SW480 (cell line): ENCODE results near the gene P4HB.
A peak's percentile ranks its signal among the peaks of the same experiment; 100 is the strongest.

Experiments used
- DNase-seq: peaks from one replicate; pipeline ENCODE4 v3.0.0-alpha.2; 2016; ENCODE audit warnings: low spot score

Gene P4HB

DNA sequence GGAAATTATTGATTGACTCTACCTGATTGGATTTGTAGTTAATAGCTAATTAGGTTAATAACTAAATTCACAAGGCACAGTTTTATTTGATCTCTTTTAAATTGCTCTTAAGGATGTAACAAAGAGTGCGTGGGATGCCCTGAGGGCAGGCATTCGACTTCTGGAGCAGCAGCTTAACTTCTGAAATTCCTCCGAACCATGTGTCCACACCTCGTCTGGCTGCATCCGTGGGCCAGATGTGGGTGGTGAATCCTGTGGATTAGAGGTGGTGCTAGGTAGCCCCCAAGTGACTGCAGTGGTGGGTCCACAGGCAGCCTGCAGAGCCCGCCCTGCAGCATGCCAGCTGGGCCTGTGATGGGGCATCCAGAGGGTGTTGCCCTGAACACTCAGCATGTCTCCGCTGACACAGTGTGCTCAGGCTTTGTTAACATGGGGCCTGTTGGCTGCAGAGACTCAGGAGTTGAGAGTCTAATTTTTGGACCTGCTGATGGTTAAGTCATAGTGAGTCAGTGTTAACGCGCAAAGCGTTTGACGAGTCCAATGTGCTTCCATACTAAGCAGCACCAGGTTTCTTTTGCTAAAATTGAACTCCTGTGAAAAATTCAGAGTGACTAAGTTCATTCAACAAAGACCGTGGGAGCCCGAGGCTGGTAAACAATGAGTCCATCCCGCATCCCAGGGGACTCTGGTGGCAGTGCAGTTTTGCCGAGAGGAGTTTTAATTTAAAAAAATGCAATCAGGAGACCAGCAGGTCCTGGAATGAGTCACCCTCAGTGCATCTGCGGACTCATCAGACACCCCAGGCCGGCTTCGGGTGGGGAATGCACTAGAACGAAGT is 37.9 kb upstream of the P4HB start:
- DNase-seq = no peak

DNA sequence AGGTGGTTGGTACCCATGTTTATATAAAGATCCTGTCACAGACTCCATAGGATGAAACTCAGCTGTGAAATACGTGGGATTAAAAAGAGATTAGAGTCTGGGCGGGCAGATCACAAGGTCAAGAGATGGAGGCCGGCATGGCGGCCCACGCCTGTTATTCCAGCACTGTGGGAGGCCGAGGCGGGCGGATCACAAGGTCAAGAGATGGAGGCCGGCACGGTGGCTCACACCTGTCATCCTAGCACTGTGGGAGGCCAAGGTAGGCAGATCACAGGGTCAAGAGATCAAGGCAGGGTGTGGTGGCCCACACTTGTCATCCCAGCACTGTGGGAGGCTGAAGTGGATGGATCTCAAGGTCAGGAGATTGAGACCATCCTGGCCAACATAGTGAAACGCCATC is 35.1 kb upstream of the P4HB start:
- DNase-seq = no peak

DNA sequence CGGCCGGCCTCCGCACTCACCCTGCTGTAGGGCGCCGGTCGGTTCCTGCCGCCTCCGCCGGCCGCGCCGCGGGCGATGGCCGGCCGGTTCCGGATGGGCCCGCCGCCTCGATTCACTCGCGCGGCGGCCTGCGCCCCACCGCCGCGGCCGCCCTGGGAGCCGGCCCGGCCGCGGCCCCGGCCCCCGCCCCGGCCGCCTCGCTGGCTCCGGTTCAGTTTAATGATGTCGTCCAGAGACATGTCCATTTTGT is 30.9 kb upstream of the P4HB start:
- no peak for DNase-seq

DNA sequence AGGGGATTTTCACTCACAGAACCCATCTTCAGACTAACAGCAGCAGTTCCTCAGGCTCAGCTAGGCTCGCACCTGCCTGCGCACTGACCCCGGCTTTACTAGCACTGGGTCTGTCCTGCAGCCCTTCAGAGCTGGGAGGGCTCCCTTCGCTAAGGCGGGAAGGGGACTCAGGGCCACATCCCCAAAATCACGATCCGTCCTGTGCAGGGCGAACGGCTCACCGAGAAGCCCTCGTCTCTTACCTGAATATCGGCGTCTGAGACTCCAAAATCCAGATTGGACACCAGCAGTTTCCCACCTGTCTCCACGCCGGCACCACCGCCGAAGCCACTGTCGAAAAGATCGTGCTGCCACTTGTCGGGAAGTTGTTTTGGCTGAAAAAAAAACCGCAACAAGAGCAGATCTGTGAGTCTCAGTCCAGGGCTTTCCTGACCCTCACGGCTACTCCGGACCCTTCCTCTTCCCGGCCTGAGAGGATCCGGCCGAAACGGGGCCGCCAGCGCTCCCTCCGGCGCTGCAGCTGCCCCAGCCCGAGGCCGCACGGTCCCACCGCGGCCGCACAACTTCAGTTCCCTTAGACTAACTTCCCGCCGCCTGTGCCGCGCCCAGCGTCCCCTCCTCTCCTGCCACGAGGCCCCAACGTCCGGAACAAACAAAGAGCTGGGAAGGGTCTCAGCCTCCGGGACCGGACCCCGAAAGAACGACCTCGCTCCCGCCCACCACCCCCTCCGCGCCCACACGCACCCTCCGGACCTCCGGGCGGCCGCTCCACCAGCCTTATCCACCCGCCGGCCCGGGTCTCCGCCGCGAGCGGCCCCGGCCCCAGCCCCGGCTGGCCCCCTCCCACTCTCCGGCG is 30.3 kb upstream of the P4HB start:
- DNase-seq = no peak

DNA sequence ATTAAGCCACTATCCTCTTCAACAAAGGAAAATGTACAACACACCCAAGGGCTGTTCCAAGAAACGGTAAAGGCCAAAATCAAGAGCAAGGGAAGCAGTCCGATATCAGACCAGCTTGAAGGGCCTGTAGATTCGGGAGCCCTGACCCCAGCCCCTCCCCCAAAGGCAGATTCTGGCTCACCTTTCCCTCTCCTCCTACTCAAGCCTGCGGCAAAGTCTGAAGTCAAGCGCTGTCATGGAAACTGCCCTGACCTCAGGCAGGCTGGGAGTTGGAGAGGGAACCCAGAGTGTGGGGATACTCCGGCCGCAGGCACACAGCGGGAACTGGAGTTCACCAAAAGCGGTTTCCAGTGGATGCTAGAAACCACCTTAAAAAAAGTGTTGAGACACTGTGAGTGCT is 29.3 kb upstream of the P4HB start:
- no peak for DNase-seq

DNA sequence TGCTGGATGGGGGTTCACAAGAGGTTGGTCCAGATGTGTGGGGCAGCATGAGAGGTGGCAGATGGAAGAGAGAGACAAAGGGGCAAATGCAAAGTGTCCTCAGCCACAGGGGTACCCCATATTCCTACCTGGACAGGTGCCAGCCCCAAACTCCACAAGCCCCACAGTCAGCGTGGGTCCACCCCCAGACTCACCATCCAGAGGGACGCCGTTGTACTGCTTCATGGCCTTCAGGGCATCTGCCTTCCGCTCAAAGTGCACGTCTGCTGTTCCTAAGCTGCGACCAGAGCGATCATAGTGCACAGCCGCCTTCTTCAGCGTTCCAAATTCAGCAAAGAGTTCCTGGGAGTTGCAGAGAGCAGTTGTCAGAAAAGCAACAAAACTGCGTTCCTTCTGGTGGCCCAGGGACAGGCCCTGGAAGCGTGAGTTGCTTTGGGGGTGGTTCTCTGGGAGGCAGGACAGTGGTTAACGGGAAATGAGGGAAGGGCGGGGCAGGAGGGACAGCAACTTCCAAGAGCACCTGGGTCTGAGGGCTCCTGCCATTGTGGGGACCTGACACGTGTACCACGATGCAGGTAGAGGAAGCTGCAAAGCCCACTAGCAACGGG is 28.8 kb upstream of the P4HB start:
- DNase-seq = no peak

DNA sequence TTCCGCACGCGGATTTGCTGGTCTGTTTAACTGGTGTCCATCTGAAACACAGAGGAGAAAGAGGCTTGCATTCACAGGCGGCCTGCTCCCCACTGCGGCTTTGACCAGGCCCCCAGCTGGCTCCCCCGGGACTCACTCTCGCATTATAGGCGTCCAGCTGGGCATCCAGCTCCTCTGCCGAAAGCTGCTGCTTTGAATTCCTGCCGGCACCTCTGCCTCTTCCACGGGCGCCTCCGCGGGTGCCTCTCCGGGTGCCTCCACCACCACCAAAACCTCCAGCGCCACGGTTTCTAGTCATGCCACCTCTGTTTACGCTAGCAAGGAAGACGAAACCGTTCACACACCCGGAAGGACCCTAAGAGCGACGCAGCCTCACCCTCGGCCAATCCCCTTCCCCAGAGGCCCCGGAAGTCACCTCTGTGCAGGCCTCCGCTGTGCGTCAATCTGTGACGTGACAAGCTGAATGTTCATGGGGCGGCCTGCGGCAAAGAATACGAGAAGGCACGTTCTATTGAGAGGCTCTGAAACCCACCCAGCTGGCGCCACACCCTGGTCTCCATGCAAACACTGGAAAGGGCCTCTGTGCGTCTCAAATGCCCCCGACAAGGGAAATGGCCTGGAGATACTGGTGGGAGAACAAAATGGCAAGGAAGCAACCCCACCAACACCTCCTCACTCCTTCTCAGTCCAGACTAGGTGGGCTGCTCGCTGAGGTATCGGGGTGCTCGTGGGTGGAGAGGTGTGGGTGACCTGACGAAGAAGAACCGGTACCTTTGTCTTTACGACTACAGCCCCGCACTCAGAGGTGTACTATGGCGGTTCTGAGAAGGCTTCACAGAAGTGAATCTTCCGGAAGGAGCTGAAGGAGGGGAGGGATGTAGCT is 28.0 kb upstream of the P4HB start:
- DNase-seq = no peak

DNA sequence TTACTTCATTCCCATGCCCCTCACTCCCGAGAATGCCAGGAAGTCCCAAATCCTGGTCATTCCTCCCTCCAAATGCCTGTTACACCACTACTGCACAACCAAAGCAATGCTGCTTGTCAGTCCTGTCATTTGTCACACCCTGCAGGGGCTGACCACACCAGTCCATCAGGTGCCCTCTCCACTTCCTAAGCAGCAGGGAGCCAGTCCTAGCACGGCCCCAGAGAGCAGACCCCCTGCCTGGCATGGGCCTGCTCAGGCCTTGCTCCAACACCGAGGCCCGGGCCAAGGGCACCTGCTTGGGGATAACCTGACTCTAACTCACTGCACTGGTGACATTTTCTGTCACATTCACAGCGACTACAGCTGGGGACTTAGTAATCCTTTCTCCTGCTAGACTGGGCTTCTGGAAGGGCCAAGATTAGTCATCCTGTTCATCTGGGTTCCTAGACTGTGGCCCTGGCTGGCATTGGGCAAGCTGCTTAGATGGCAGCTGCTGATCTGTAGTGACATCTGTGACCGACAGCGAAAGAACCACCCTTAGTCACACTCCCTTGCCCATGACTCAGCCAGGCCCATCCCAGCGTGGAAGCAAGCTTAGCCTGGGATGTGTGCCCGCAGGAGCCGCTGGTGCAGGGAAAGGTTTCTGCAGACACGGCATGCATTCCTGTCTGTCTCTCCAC is 25.7 kb upstream of the P4HB start:
- DNase-seq = no peak

DNA sequence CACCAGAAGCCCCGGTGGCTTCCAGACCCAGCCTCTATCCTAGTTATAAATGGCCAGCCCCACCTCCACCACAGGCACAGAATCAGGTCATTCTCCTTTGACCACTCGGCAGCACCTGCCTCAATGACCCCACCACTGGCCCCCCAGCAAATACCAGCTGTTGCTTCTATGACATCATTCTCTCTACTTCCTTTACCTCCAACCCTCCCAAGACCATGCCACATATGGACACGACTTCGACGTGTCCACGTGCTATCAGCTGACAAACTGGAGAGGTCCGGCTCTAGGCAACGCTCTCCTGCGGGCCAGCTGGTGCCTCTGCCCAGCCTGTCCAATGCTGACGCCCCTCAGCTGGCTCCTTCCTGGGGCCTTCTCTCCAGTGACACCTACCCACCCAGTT is 25.1 kb upstream of the P4HB start:
- DNase-seq = no peak

DNA sequence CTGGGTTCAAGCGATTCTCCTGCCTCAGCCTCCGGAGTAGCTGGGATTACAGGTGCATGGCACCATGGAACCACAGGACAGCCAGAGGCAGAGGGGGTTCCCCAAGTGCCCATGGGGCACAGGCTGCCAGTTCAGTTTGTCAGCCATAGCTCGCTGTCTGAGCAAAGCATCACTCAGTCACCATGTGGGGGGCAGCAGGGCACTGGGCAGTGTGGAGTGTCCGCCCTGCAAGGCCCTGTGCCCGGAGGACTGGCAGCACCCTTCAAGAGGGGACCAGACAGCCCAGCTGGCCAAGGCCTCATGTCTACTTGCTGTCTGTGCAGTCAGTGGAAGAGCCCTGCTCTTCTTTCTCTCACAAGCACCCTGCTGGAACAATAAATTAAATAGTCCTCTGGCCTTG is 24.6 kb upstream of the P4HB start:
- DNase-seq = no peak

DNA sequence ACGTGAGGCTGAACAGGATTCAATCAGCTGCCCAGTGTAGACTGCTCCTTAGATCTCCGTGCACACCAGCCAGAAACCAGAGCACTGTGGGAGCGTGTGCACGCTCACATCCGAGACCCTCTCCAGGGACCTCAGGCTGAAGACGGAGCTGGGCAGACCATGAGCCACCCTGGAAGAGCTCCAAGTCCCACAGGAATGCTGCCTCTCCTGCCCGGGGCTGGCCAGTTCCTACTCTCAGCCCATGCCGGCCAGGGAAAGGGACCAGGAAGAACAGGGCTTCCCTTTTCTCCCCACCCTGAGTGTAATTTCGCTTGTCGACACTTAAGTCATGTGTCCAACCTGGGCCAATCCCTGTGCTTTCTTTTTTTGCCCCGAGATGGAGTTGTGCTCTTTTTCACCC is 24.2 kb upstream of the P4HB start:
- no peak for DNase-seq

DNA sequence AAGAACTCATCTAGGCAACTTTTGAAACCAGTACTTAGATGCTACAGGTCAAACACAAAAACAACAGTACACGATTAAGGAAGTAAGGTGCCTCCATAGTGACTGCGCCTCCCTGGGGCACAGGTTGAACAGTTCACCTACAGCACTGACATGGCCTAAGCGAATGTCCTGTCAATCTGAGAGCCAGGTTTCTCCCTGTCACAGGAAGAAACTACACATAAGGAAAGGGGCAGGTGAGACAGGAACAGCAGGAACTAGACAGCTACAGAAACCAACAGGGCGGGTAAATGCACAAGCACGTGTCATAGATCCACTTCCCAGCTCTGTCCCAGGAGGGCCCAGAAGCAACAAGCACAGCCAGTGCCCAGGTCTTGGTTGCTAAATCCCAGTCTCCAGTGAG is 18.8 kb upstream of the P4HB start:
- no peak for DNase-seq

DNA sequence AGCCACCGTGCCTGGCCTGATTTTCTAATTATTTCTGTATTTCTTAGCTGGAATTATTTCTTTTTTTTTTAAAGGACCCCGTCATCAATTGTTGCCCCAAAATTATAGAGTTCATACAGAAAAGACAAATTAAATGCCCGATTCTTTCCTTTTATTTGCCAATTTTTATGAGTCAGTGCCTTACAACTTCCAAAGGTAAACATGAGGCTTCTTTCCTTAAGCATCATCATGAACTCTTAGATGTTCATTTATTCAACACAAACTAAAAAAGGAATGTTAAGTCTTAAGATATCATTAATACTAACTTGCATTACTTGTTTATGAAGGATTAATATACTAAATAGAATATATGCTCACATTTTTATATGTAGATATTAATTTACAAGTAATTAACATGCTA is 18.0 kb upstream of the P4HB start:
- DNase-seq = no peak

DNA sequence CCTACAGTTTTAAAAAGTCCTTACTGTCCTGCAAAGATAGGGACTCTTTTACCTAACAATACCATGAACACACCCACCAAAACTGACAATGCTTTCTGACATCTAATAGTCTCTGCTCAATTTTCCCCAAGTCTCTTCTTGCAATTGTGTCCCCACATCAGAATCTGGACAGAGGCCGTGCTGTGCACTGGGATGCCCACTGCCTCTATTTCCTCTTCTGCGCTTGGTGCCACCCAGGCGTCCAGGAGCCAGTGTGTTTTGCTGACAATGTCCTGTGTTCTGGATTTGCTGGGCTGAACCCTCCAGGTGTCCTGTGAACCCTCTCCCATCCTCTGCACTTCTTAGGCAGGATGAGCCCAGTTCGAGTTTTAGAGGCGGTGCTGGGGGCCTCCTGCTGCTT is 17.2 kb upstream of the P4HB start:
- DNase-seq = no peak

DNA sequence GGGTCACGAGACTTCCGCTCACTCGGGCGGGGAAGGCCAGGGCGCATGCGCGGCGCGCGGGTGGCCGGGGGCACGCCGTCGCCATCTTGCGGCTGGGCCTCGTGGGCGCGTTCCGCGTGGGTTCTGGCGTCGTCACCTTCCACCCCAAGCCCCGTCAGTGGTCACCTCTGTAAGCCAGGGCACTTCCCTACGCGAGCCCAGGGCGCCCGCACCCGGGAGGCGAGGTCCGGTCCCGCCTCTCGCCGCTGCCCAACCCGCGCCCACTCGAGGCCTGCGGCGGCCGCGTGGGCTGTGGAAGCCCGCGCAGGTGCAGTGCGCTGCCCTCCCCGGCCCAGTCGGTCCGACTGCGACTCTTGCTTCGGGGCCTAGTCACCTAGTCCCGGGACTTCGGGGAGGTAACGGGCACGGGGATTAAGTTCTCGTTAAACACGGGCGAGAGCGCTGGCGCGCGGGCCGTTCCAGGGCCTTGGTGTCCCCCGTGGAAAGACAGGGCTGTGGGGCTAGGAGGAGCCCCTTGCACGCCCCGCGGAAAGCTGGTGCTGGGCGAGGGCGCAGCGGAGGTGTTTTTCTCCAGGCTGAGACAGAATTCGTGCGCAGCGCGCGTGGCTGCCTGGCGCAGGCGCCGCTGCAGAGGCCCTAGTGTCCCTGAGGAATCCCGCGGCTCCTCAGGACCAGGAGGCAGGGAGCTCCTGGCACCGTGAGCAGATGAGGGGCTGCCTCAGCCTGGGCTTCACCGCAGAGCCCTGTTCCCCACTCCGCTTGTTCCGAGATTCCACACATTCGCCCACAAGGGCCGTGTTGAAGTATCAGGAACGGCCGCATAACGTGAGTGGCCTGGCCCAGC is 11.3 kb upstream of the P4HB start:
- peak; percentile 84 for DNase-seq

DNA sequence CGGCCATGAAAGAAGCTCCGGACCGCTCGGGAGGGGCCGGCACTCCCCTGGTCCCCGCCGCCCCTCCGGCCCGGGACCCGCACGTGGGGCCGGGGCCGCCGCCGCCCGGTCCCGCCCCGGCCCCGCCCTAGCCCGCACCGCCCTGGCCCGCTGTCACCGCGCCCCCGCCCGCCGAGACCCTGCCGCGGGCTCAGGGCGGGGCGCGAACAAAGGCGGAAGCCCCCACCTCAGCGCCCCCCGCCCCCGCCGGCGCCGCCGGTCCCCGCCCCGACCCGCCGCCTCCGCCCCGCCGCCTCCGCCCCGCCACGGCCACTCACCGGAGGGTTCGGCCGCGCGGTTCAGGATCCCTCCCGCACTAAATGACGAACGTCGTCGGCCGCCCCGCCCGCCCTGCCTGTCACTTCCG is 10.6 kb upstream of the P4HB start, which contains the start of gene ARHGDIA:
Gene ARHGDIA, minus strand, starts transcription at position 357 of the 406 bp plus-strand sequence. CDS start 1,407 bp downstream, outside the sequence.
- DNase-seq = no peak

DNA sequence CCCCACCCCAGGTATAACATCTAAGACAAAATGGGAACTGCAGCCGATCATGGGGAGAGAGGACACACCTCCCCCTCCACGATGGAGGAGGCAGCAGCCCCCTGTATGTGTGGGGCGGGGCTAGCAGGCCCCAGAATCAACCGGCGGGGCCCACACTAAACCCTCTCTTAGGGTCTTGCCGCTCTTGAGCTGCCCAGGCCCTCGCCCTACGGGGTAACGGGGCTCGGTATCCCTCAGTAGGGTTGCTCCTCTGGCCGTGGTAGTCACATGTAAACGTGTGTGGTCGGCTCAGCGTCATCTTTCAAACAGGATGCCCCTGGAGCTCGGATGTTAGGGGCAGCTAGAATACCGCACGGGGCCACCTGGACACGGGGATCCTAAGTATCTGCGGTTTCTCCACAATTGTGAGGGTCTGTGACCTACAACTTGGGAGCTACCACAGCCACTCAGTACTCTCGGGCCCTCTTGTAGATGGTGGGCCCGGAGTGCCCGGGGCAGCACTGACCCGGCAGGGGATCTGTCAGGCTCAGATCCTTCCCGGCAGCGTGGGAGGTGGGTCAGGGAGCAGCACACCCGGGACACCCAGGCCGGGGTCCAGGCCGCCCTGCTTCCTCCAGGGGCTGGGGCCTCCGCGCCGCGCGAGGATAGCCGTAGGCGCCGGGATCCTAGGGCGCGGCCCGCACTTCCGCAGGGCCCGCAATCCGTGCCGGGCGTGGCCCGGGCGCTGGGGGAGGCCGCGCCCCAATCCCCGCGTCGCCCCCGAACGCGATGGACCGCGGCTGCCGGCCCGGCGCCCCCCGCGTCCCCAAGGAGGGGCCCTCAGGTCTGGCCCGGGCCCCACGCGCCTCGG is 10.0 kb upstream of the P4HB start:
- peak; percentile 59 for DNase-seq

DNA sequence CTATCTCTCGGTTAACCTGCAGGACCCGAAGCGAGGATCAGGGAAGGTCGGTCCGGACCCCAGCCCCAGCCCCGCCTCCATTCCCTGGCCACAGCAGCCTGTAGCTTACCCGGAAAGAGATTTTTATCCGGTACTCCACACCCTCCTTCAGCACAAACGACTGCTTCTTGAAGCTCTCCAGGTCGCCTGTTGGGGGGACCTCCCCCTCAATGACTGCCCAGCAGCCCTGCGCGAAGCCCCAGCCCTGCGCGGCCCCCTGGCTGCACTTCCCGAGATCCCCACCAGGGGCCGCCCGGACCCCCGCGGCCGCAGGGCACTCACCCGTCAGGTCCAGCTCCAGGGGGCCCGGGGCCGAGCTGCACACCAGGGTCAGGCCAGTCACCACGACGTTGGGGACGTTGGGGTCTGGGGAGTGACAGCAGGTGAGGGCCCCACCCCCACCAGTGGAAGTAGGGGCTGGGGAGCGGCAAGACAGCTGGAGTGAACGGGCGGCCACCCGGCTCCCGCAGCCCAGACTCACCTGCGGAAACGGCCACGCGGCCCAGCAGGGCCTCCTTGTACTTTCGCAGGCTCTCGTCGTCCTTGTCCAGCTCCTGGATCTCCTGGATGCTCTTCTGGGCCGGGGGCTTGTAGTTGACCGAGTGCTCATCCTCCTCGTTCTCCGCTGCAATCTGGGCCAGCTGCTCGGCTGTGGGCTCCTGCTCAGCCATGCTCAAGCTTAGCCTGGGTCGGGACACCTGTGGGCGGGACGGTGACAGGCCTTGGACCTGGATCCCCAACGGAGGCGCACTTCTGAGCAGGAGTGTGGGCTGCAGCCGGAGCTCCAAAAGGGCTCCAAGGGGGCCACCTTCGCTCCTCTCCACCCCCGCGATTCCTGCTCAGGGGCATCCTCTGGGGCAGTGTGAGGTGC is 9.1 kb upstream of the P4HB start:
- peak; percentile 43 for DNase-seq
